Fibroblast of lung (primary cell): ENCODE measurements around the gene ZNF106. TPM values are rescaled to one million over a fixed set of nuclear protein-coding genes. Genes with fewer than 3 reads are reported as not detected.

Source experiments
- DNase-seq, 2 donors: peaks; one replicate each; pipeline versions ENCODE4 v3.0.0 to v3.0.0-alpha.2; 2010; ENCODE audit warnings: low read depth in 2 of 2
- H2AFZ ChIP-seq: 2 replicates; pipeline ENCODE4 v1.5.1; 2012; ENCODE audit warnings: low read length, control low read depth, inconsistent platforms
- H3K27ac ChIP-seq: 2 replicates; pipeline ENCODE4 v1.5.1; 2011; ENCODE audit warnings: low read length, control low read depth; ENCODE audit not compliant: insufficient read depth
- H3K27me3 ChIP-seq: 2 replicates; pipeline ENCODE4 v1.5.1; 2011; ENCODE audit warnings: mild to moderate bottlenecking, low read length; ENCODE audit not compliant: control insufficient read depth, insufficient read depth
- H3K36me3 ChIP-seq: 2 replicates; pipeline ENCODE4 v1.5.1; 2011; ENCODE audit warnings: low read length; ENCODE audit not compliant: control insufficient read depth, insufficient read depth
- H3K4me1 ChIP-seq: 2 replicates; pipeline ENCODE4 v1.5.1; 2011; ENCODE audit warnings: low read length; ENCODE audit not compliant: control insufficient read depth, insufficient read depth; ENCODE audit errors: extremely low read depth
- H3K4me2 ChIP-seq: 2 replicates; pipeline ENCODE4 v1.5.1; 2011; ENCODE audit warnings: low read length, control low read depth; ENCODE audit not compliant: insufficient read depth; ENCODE audit errors: extremely low read depth
- H3K4me3 ChIP-seq, 4 experiments: fragments of 200-600 bp in 1 of 4; sonication (generic) in 1 of 4; replicated peaks in 1 of 4; 2 replicates each; pipeline ENCODE4 v1.5.1; 2011 to 2016; ENCODE audit warnings: low read length in 4 of 4, low read depth in 3 of 4, mild to moderate bottlenecking in 3 of 4, control low read depth in 2 of 4, inconsistent platforms in 1 of 4, mixed read lengths in 1 of 4; ENCODE audit not compliant: insufficient read depth in 1 of 4; ENCODE audit errors: control extremely low read depth in 1 of 4
- H3K79me2 ChIP-seq: 2 replicates; pipeline ENCODE4 v1.5.1; 2012; ENCODE audit warnings: mild to moderate bottlenecking, low read length, inconsistent platforms; ENCODE audit not compliant: control insufficient read depth, insufficient read depth
- H3K9ac ChIP-seq: 2 replicates; pipeline ENCODE4 v1.5.1; 2011; ENCODE audit warnings: mild to moderate bottlenecking, low read length, control low read depth; ENCODE audit not compliant: insufficient read depth
- H3K9me3 ChIP-seq: 2 replicates; pipeline ENCODE4 v1.5.1; 2012; ENCODE audit warnings: low read depth, low read length; ENCODE audit not compliant: control insufficient read depth, insufficient read depth
- H4K20me1 ChIP-seq: 2 replicates; pipeline ENCODE4 v1.5.1; 2011; ENCODE audit warnings: low read length; ENCODE audit not compliant: control insufficient read depth, insufficient read depth; ENCODE audit errors: extremely low read depth
- EZH2 ChIP-seq: IDR thresholded peaks from 2 replicates; pipeline ENCODE4 v1.5.1; 2012; ENCODE audit warnings: low read length, control low read depth, mild to moderate bottlenecking; ENCODE audit errors: missing control alignments
- polyA plus RNA-seq, 2 donors: library from polyadenylated mRNA; depleted of rRNA in 1 of 2; stranded (reverse) in 1 of 2; unstranded in 1 of 2; fragments of >200 nt; gene quantifications; 2 replicates each; pipeline ENCODE4 v1.2.1, GENCODE V29; 2011 to 2012; ENCODE audit warnings: missing spikeins in 1 of 2
- total RNA-seq: library from RNA; depleted of rRNA; stranded (reverse); fragments of >200 nt; gene quantifications from 2 replicates; pipeline ENCODE4 v1.2.1, GENCODE V29; 2014
- TF ChIP-seq, protein P1 (sequence below), 2 donors: IDR thresholded peaks in 1 of 2; conservative IDR thresholded peaks in 1 of 2; 1 replicate in 1 of 2; 2 replicates in 1 of 2; pipeline ENCODE4 v1.5.1; 2011 to 2012; ENCODE audit warnings: low read length in 2 of 2, control low read depth in 1 of 2, inconsistent platforms in 1 of 2, low read depth in 1 of 2, mild to moderate bottlenecking in 1 of 2

ZNF106 gene
- total and polyA plus RNA-seq, 2 donors (not counting 1 experiment from before 2014, with no cell fraction given), result 54.4 to 149 TPM

DNA sequence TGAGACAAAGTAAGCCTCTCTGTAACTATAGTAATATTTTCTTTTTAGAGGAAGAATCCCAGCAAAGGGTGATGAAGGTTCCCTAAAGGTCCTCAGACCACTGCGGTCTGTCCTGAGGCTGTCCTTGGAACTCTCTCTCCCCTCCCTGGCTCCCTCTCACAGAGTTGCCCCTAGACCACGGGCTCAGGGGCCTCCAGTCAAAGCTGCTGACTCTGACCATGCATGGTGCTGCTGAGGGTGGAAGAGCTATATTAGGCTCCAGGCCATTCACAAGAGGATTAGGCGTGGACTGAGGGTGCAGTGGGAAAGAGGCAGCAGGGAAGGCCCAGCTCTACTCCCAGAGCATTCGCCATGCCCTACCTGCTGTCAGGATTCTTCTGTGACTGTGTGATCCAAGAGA, 117.0 kb downstream of the ZNF106 start:
- DNase-seq, result no peak
- no peaks in the 10 kb centered on the region for H3K9me3 ChIP-seq
- H3K4me3 ChIP-seq, result no peak overlapping the region
- H3K4me1 ChIP-seq, result no peaks in the 10 kb centered on the region
- H3K4me2 ChIP-seq, result no peak overlapping the region
- no peak overlapping the region for H3K27ac ChIP-seq
- H2AFZ ChIP-seq, result no peak overlapping the region
- no peaks in the 10 kb centered on the region for H4K20me1 ChIP-seq
- TF ChIP-seq EZH2, result no peak
- TF ChIP-seq, protein P1, sequence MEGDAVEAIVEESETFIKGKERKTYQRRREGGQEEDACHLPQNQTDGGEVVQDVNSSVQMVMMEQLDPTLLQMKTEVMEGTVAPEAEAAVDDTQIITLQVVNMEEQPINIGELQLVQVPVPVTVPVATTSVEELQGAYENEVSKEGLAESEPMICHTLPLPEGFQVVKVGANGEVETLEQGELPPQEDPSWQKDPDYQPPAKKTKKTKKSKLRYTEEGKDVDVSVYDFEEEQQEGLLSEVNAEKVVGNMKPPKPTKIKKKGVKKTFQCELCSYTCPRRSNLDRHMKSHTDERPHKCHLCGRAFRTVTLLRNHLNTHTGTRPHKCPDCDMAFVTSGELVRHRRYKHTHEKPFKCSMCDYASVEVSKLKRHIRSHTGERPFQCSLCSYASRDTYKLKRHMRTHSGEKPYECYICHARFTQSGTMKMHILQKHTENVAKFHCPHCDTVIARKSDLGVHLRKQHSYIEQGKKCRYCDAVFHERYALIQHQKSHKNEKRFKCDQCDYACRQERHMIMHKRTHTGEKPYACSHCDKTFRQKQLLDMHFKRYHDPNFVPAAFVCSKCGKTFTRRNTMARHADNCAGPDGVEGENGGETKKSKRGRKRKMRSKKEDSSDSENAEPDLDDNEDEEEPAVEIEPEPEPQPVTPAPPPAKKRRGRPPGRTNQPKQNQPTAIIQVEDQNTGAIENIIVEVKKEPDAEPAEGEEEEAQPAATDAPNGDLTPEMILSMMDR (conservative IDR thresholded peaks at IDR 0.05 in 1 of 2, IDR thresholded peaks at IDR 0.05 in 1 of 2; ENCODE audit: low read depth in 1 of 2, low read length in 2 of 2), result no peak
- no peaks in the 10 kb centered on the region for H3K27me3 ChIP-seq
- H3K36me3 ChIP-seq, result no peaks in the 10 kb centered on the region
- H3K79me2 ChIP-seq, result no peaks in the 10 kb centered on the region
- H3K9ac ChIP-seq, result no peak overlapping the region

DNA sequence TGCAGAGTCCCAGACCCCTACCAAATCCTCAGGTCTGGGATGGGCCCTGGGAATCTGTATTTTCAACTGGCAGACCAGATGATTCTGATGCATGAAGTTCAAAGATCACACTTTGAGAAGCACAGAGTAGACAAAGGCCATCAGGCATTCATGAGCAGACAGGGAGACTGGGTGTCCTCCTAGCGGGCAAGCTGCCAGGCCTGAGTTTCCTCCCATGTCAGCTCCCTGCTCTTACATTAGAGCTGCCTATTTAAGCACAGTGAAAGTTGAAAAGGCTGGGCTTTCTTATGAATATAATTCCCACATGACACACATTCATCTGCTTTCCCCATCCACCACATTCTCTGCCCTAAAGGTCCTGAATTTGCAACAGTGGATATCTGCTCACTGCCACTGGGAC, 117.7 kb downstream of the ZNF106 start:
- H3K27ac ChIP-seq, result no peak overlapping the region
- H3K79me2 ChIP-seq, result no peaks in the 10 kb centered on the region
- no peaks in the 10 kb centered on the region for H4K20me1 ChIP-seq
- H3K4me3 ChIP-seq, result no peak overlapping the region
- no peak overlapping the region for H3K4me2 ChIP-seq
- no peaks in the 10 kb centered on the region for H3K36me3 ChIP-seq
- H3K9me3 ChIP-seq, result no peaks in the 10 kb centered on the region
- TF ChIP-seq, protein P1 (conservative IDR thresholded peaks at IDR 0.05 in 1 of 2, IDR thresholded peaks at IDR 0.05 in 1 of 2; ENCODE audit: low read depth in 1 of 2, low read length in 2 of 2), result no peak
- TF ChIP-seq EZH2, result no peak
- no peaks in the 10 kb centered on the region for H3K4me1 ChIP-seq
- no peak overlapping the region for H2AFZ ChIP-seq
- H3K9ac ChIP-seq, result no peak overlapping the region
- H3K27me3 ChIP-seq, result no peaks in the 10 kb centered on the region
- DNase-seq, result no peak

DNA sequence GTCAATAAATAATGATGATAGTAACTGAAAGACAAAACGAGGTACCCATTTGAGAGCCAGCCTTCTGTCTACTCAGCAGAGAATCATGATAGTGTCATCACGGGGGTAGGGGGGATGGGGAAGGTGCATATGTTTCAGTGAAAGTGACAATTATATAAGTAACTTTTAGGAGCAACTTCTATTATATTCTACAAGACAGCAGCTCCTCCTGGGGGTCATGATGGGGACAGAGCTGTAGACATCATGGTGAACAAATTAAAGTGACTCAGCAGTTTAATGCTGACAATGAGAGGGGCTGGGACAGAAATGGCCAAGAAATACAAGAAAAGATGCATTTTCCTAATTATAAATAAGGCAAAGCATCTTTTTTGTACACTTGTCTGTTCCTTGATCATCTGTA, 119.8 kb downstream of the ZNF106 start:
- Histone ChIP-seq H2AFZ (no peak overlapping the region), H3K79me2 (no peaks in the 10 kb centered on the region), H3K36me3 (no peaks in the 10 kb centered on the region), H3K4me3 (no peak overlapping the region), H3K4me1 (no peaks in the 10 kb centered on the region), H3K4me2 (no peak overlapping the region), H3K27me3 (no peaks in the 10 kb centered on the region), H3K9ac (no peak overlapping the region), H3K9me3 (no peaks in the 10 kb centered on the region), H4K20me1 (no peaks in the 10 kb centered on the region), H3K27ac (no peak overlapping the region)
- TF ChIP-seq, protein P1 (conservative IDR thresholded peaks at IDR 0.05 in 1 of 2, IDR thresholded peaks at IDR 0.05 in 1 of 2; ENCODE audit: low read depth in 1 of 2, low read length in 2 of 2), result peak in 1 of 2 donors; percentile 2
- no peak for TF ChIP-seq EZH2
- peak in 1 of 2 donors; percentile 23 for DNase-seq
